ENCODE measurements around the gene NT5DC3. TPM values are rescaled to one million over a fixed set of nuclear protein-coding genes. Genes with fewer than 3 reads are reported as not detected.
"Not testable (repeated sequence)": the region's sequence is repeated elsewhere in the genome, so short reads cannot be mapped to it uniquely, and the experiment has no call there.

Gene NT5DC3
- total RNA-seq, 1 donor from 2014 or later = 22.4 TPM

DNA sequence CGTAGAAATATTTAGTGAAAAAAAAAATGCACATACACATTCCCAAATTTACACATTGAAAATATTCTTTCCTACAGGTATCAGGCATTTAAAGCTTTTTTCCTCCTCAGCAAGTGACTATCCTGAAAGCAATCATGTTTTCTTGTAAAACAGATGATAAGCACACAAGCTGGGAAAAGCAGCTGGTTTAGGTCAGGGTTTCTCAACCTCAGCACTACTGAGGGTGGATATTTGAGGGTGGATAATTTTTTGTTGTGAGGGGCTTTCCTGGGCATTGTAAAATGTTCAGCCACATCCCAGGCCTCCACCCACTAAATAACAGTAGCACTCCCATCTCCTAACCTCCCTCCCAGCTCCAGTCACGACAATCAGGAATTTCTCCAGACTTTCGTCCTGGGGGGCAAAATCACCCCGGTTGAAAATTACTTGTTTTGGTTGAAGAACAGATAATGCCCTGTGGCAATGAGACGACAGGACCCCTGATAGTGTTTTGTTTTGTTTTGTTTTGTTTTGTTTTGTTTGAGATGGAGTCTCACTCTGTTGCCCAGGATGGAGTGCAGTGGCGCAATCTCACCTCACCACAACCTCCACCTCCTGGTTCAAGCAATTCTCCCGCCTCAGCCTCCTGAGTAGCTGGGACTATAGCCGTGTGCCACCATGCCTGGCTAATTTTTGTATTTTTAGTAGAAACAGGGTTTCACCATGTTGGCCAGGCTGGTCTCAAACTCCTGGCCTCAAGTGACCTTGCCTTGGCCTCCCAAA, 15.0 kb upstream of the NT5DC3 start:
- FAIRE-seq (no peak), DNase-seq (ENCODE audit: low spot score in 2 of 2) (no peak)

DNA sequence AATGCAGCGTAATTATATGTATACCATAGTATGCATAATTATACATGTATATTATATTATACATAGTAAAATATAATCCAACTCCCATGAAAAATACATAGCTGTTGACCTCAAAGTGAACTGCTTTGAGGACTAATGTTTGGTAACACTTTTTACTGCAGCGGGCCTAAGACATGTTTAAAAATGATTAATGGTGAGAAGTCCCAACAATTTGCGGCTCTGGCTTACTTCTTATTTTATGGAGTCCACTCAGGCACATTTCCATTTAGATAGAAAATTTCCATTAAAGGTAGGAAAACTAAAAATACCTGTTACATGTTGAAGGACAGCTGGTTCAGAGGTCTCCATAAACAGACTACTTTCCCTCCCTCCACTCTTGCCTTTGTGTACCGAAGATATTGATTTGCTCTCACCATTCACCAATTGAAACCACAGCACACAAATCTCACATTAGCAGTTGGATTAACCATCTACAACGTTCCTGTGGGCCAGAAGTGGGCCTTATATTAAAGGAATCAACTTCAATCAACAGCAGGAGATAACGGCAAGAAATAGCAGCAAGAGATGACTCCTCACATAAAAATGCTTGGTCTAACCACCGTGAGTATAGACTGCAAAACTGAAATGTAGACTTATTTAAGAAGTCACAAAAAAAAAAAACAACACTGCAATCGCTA, 14.1 kb upstream of the NT5DC3 start:
- no peak for FAIRE-seq
- no peak for DNase-seq (ENCODE audit: low spot score in 2 of 2)

DNA sequence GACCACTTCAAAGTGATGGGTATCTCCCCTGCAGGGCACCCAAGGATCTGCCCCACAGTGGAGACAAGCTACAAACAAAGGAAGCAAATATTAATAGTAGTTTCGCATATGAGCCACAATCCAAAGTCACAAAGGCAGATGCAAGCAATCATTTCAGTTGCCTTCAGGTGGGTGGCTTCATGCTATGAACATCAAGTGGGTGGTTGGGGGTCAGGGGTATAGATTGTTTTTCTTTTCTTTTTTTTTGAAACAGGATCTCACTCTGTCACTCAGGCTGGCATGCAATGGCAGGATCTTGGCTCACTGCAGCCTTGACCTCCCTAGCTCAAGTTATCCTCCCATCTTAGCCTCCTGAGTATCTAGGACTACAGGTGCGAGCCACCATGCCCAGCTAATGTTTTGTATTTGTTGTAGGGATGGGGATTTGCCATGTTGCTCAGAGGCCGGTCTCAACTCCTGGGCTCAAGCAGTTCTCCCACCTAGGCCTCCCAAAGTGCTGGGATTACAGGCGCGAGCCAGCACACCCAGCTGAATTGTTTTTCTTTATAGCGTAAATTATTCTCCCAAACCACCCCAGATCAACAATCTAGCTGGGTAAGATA, 13.4 kb upstream of the NT5DC3 start:
- FAIRE-seq = no peak
- DNase-seq (ENCODE audit: low spot score in 2 of 2) = no peak

DNA sequence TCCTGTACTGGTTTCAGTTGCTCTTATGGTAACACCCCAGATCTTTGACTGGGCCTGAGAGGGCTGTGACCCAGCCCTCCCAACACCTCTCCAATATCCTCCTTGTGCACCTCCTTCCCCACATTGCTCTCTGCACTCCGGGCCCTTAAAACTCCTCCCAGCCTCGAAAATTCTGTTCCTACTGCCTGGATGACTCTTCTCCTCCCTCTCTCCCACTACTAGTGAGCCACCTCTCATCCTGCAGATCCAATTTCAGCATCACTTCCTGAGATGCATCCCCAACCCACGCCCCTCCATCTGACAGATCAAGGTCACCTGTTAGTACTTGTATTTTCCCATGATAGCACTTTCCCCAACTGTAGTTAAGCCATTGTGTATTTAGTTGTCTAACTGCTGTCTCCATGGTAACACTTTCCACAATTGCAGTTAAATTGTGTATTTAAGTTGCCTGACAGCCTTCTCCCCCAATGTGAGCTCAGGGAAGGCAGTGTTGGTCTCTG, 11.5 kb upstream of the NT5DC3 start:
- FAIRE-seq (no peak), DNase-seq (ENCODE audit: low spot score in 2 of 2) (no peak)

DNA sequence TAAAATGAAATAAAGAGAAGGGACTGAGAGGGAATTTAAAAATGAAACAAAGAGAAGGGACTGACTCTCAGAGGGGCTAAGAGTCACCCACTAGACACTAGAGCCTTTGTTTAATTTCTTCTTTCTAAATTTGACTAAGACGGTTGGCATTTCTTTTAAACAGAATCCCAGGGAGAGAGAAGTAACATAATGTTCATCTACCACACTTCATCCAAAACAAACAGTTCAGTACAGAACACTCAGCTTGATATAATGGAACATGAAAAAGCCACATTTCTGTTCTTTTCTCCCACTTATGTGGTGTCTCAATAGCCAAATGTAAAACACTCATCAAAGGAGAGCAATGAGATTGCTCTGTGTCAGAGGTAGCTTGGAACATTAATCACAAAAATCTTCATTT, 10.1 kb upstream of the NT5DC3 start:
- DNase-seq (ENCODE audit: low spot score in 2 of 2) (no peak), FAIRE-seq (no peak)

DNA sequence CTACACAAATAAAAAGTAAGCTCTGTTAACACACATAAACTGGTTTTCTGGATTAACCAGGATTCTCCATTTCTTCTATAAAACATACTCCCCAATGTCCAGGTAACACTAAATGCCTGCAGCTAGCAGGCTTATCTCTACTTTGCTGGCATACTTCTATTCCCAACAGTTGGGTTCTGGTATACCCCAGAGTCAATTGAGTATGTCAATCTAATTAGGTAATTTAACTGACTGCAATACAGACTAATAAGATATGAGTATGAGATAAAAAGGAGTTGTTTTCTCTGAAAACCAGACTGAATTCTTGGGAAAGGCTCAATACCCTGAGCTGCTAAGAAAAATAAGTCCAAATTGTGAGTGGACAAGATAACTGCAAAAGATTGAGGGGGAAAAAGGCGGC, 9.4 kb upstream of the NT5DC3 start:
- DNase-seq (ENCODE audit: low spot score in 2 of 2) = no peak
- no peak for FAIRE-seq

DNA sequence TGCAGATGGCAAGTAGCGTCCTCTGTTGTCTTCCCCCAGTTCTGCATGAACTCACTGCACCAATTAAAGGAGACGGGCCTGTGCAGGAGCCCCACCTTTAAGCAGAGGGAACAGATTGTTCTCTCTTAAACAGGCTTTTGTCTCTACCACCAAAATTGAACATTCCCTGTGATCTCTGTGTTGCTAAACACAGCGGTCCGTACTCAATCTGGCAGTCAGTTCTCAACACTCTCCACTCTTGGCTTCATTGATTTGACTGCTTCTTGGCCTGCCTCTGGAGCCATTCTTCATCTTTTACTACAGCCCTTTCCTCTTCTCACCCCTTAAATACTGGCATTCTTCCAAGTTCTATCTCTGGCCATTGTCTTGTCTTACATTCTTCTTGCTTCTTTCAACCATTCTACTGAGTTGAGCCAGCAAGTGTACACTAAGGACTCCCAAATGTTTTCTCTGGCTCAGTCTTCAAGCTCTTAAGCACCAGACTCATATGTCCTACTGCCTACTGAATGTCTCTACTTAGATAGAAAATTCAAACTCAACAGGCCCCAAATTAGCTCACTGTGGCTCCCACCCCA, 8.0 kb upstream of the NT5DC3 start:
- FAIRE-seq (no peak), DNase-seq (ENCODE audit: low spot score in 2 of 2) (no peak)

DNA sequence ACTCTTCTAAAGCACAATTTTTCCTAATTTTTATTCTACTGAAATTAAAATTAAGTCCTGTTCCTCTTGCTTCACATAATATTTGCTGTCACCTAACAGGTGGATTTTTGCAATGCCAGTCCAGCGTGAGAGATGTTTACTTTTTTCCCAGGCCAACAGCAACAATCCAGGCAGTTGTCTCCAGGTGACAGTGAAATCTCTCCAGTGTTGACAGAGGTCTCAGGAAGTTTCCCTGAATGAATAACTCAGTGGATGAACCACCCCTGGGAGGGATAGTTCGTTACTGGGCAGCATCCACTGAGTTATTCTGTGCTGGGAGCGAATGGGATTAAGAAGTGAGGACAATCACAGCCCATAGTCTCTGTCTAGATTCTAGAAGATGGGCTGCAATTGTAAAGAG, 7.1 kb upstream of the NT5DC3 start:
- no peak for FAIRE-seq

DNA sequence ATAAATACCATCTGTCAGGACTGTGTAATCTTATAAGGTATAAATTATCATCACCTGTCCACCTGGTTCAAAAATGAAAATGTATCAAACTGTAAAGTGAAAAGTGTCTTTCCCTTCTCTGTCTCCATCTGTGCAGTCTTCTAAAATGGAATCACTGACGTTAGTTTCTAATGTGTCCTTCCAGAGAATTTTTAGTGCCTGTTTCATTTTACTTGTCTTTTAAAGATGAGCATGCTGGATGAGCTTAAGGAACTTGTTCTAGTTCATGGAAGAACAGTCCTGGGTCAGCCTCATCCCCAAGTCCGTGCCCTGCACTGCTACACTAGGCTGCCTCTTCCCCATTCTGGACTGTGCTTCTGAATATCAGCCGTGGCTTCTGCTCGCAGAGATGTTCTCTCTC, 5.4 kb upstream of the NT5DC3 start:
- DNase-seq (ENCODE audit: low spot score in 2 of 2) (no peak), FAIRE-seq (no peak)

More for the DNA sequence above, 7.1 kb upstream of the NT5DC3 start:
- no peak for DNase-seq (ENCODE audit: low spot score in 2 of 2)

DNA sequence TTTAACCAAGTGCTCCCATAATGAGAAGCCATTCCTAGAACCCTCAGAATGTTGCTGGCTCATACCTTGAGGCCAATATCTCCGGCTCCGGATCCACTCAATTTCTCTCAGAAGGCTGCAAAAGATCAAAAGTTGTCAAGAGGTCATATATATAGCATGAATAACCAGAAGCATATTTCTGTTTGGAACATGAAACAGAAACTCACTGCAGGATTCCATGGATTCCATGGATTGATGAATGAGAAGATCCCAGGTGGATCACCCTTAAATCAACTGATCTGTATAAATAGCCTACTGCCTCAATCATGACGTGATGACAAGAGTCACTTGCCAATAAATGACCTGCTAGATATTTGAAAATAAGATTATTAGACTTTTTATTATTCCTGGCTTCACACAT, 3.3 kb upstream of the NT5DC3 start:
- no peak for FAIRE-seq

DNA sequence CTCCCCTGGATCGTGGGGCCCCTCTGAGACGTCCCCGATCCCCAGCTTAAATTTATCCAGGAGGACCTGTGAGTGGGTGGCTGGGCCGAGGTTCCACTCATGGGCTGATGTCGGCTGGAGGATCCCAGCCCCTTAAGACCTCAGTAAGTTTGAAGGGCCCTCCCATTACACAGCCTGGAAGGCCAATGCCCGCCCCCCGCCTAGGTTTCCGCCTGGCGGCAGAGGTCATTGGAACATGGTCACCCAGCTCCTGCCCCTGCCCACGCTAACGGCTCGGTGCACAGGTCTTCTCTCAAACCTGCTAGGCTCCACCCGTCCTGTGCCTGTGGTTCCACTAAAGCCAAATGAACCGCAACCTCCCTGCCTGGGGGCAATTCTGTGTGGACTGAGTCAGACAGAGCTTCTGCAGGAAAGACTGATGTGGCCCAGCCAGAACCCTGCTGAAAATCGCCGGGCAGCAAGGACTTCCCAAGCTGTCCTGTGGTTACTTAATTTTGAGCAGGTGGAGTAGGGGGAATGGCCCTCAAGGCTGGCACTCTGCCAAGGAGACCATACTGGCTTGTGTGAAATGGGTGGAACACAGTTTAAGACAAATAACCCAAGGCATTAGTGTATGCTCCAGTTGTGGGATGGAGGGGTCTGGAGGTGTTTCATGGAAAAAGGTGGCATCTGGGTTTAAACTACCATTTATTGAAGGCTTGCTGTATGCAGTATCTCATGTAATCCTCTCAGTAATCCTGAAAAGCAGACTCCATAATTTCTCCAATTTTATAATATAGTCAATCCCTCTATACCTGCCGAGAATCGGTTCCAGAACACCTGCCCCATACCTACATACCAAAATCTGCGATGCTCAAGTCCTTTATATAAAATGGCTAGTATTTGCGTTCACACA, 903 bp upstream of the NT5DC3 start:
- FAIRE-seq = no peak
- peak in 1 of 2 donors; percentile 24 for DNase-seq (ENCODE audit: low spot score in 2 of 2)

More for the DNA sequence above, 3.3 kb upstream of the NT5DC3 start:
- DNase-seq (ENCODE audit: low spot score in 2 of 2) = no peak

DNA sequence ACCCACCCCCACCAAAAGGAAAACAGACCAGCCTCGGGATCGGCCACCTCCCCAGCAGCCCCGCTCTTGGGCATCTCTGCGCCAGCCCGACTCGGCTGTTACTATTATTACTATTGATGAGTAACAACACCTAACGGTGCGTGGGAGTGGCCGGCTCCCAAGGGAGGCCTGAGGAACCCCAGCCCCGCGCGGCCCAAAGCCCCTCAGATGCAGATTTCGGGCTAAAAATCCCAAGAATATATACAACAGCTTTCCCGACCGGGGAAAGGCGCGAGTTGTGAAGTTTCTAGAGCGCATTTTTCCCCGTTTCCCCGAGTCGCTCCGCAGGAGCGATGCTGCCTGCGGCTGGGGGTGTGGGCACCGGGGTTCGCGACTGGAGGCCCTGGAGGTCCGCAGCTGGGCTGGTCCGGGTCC, 565 bp downstream of the NT5DC3 start:
- DNase-seq (ENCODE audit: low spot score in 2 of 2) = peak; percentile 14 to 22

DNA sequence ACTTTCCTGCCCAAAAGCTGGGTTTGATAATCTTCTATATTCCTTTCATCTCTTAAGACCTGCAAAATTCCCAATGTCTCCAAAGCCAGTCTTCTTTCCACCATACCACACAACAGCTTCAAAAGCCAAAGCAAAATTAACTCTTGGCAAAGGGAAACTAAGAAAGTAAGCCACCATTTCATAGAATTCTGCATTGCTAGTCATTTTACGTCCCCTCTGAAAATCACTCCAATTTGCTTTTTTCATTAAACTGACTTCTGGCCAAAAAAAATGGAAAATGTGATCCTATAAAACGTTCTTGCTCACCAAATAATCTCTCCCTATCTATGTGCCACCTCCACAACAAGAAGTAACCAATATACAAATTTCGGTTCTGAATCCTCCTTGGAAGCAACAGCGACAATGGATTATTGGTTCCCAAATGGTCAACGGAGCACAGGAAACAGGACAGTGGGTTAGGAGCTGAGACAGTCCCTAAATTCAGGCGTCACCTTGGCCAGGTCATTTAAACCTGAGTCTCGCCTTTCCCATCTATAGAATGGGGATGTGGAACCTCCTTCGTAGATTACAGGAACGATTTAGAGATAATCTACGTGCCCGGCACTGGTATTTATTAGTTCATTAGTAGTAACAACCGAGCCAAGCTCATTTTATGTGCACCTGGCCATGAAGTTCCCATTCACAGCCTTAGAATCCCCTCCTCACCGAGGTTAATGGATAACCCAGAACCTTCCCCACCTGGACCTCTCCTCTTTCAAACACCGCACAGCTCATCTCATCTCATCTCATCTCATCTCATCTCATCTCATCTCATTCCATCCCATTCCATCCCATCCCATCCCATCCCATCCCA, 1.2 kb downstream of the NT5DC3 start:
- no peak for DNase-seq (ENCODE audit: low spot score in 2 of 2)
- FAIRE-seq = no peak

More for the DNA sequence above, 565 bp downstream of the NT5DC3 start:
- FAIRE-seq = no peak

DNA sequence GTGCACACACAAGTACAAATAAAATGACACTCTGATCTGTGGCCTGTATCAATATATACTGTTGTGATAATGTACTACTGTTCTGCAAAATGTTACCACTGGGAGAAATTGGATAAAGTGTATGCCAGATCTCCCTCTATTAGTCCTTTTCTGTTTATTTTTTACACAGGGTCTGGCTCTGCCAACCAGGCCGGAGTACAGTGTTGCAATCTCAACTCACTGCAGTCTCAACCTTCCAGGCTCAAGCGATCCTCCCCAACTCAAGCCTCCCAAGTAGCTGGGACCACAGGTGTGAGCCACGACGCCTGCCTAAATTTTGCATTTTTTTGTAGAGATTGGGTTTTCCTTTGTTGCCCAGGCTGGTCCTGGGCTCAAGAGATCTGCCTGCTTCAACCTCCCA, 1.9 kb downstream of the NT5DC3 start:
- FAIRE-seq (no peak), DNase-seq (ENCODE audit: low spot score in 2 of 2) (no peak)

DNA sequence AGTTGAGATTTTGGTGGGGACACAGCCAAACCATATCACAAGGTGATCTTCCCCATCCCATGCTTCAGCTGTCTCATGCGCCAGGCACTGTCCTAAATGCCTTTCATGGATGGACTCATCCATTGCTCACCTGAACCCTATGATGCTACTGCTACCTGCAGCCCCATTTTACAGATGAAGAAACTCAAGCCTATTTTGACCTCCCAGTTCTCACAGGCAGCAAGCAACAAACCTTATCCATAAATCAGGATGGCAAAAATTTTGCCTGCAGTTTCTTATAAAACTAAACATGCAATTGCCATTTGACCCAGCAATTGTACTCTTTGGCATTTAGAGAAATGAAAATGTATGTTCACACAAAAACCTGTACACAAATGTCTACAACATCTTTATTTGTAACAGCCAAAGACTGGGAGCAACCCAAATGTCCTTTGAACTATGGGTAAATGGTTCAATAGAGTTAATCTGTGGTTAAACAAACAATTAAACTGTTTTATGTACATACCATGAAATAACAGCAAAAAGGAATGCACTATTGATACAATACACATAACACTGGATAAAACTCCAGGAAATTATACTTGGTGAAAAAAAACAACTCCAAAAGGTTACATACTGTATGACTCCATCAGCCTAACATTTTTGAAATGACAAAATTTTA, 2.6 kb downstream of the NT5DC3 start:
- FAIRE-seq = no peak
- no peak for DNase-seq (ENCODE audit: low spot score in 2 of 2)

DNA sequence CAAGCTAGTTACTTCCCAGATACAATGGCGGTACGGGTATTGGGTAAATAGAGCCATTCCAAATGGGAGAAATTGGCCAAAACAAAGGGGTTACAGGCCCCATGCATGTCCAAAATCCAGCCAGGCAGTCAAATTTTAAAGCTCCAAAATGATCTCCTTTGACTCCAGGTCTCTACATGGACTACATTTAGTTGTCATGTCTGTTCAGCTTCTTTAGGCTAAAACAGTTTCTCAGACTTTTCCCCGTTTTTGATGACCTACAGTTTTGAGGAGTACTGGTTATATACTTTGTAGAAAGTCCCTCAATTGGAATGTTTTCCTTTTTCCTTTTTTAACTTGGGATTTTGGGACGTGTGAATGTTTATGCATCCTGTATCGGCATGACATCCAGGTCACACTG, 4.7 kb downstream of the NT5DC3 start:
- FAIRE-seq (no peak), DNase-seq (ENCODE audit: low spot score in 2 of 2) (no peak)

DNA sequence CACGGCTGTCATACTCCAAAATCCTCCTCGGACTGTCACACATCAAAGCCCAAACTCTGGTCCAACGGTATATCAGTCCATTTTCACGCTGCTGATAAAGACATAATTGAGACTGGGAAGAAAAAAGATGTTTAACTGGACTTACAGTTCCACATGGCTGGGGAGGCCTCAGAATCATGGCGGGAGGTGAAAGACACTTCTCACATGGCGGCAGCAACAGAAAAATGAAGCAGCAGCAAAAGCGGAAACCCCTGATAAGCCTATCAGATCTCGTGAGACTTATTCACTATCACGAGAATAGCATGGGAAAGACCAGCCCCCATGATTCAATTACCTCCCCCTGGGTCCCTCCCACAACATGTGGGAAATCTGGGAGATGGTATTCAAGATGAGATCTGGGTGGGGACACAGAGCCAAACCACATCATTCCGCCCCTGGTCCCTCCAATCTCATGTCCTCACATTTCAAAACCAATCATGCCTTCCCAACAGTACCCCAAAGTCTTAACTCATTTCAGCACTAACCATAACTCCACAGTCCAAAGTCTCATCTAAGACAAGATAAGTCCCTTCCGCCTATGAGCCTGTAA, 5.2 kb downstream of the NT5DC3 start:
- FAIRE-seq; DNase-seq (ENCODE audit: low spot score in 2 of 2): not testable (repeated sequence)

DNA sequence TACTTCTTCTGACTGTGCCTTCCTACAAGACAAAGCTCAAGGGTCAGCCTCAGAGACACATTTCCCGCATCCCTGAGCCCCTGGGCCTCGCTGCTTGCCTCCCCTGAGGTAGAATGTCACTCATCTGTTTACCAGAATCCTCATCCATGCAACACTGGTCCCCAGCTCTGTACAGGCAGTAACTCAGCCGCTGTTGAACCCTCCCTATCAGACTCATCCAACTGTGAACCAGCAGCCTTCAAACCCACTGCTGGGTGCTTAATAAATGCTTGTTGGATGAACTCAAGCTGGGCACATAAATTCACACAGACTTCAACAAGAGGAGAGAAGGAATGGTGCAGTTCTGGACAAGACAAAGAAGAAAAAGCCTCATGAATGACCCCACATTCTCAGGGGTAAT, 6.1 kb downstream of the NT5DC3 start:
- DNase-seq (ENCODE audit: low spot score in 2 of 2) (no peak), FAIRE-seq (no peak)
